HTR-8/SVneo (cell line): ENCODE results near the gene KRT33A.

Source experiments
- DNase-seq: peaks from one replicate; pipeline ENCODE4 v3.0.0; 2011; ENCODE audit warnings: low spot score, mixed read lengths; ENCODE audit not compliant: insufficient read length
- FAIRE-seq: peaks from 2 replicates; lab custom pipeline; 2011; peaks lifted over from hg19 to GRCh38; lab: Jason Lieb, UNC

KRT33A gene

GRCh38 chr17:41308918-41309359 lies 41.7 kb downstream of the KRT33A start, which contains the start of gene KRTAP16-1:
Gene KRTAP16-1 (minus strand): TSS chr17:41309309. CDS start chr17:41309253, 56 bp downstream.
- DNase-seq (no peak), FAIRE-seq (no peak)

- no peak for DNase-seq
Observed at GRCh38 chr17:41308251-41308917, 42.2 kb downstream of the KRT33A start.

GRCh38 chr17:41307647-41308046 lies 43.0 kb downstream of the KRT33A start:
- no peak for DNase-seq
- peak; percentile 65 for FAIRE-seq

More at GRCh38 chr17:41308251-41308917, 42.2 kb downstream of the KRT33A start:
- FAIRE-seq: peak; percentile 33

GRCh38 chr17:41304091-41304490 lies 46.5 kb downstream of the KRT33A start:
- DNase-seq (no peak), FAIRE-seq (no peak)

- FAIRE-seq (no peak), DNase-seq (no peak)
Observed at GRCh38 chr17:41302981-41303380, 47.6 kb downstream of the KRT33A start.

GRCh38 chr17:41301916-41302901 lies 48.4 kb downstream of the KRT33A start, which contains the start of gene KRTAP29-1:
Gene KRTAP29-1 (minus strand): TSS chr17:41302851. CDS start chr17:41302851, 0 bp downstream.
- DNase-seq: no peak
- FAIRE-seq: peak; percentile 82

GRCh38 chr17:41301204-41301790 lies 49.3 kb downstream of the KRT33A start:
- FAIRE-seq (no peak), DNase-seq (no peak)

GRCh38 chr17:41298458-41299135 lies 52.0 kb downstream of the KRT33A start:
- DNase-seq: no peak
- peak; percentile 52 for FAIRE-seq

- DNase-seq (no peak), FAIRE-seq (no peak)
Observed at GRCh38 chr17:41296846-41297245, 53.8 kb downstream of the KRT33A start.
